Upper lobe of right lung (tissue), 1 donor: ENCODE results near the gene NUP214. TPM values are rescaled to one million over a fixed set of nuclear protein-coding genes. Genes with fewer than 3 reads are reported as not detected.
A peak's percentile ranks its signal among the peaks of the same experiment; 100 is the strongest.
"Not testable (repeated sequence)": the region's sequence is repeated elsewhere in the genome, so short reads cannot be mapped to it uniquely, and the experiment has no call there.

Experiments used
- ATAC-seq: fragments of 200-7000 bp; cut with Tn5 transposase; one replicate; pipeline ENCODE4 v1.9.1; 2020; ENCODE audit warnings: mild to moderate bottlenecking, moderate library complexity
- DNase-seq: peaks from one replicate; pipeline ENCODE4 v3.0.0-alpha.2; 2020
- H3K27ac ChIP-seq: fragments of 200-600 bp; one replicate; pipeline ENCODE4 v1.8.0; 2022
- H3K27me3 ChIP-seq: fragments of 200-600 bp; one replicate; pipeline ENCODE4 v1.8.0; 2022; ENCODE audit warnings: mild to moderate bottlenecking
- H3K36me3 ChIP-seq: fragments of 200-600 bp; one replicate; pipeline ENCODE4 v1.8.0; 2022
- H3K4me1 ChIP-seq: fragments of 200-600 bp; one replicate; pipeline ENCODE4 v1.8.0; 2022
- H3K4me3 ChIP-seq: fragments of 200-600 bp; one replicate; pipeline ENCODE4 v1.8.0; 2022; ENCODE audit warnings: mild to moderate bottlenecking
- H3K9me3 ChIP-seq: fragments of 200-600 bp; one replicate; pipeline ENCODE4 v1.8.0; 2022
- CTCF ChIP-seq: fragments of 200-600 bp; IDR thresholded peaks from one replicate; pipeline ENCODE4 v1.8.0; 2022; ENCODE audit warnings: antibody characterized with exemption
- intact Hi-C: fragments of 100-400 bp; cut with DNase I; formaldehyde crosslinking; loops from one replicate; pipeline ENCODE4 v1.11.0; 2022
- total RNA-seq: library from RNA; stranded (reverse); fragmentation: NEBNext Ultra II Directional; extraction: Animal tissue kit (Norgen Biotek cat#: 25700); gene quantifications from one replicate; pipeline ENCODE4 v1.2.1, GENCODE V29; 2021
- donor health status: DM: no; HTN: yes; CAD: no; lungs with severe emphysema.

NUP214 gene
- total RNA-seq, 1 donor from 2014 or later = 52.2 TPM

DNA sequence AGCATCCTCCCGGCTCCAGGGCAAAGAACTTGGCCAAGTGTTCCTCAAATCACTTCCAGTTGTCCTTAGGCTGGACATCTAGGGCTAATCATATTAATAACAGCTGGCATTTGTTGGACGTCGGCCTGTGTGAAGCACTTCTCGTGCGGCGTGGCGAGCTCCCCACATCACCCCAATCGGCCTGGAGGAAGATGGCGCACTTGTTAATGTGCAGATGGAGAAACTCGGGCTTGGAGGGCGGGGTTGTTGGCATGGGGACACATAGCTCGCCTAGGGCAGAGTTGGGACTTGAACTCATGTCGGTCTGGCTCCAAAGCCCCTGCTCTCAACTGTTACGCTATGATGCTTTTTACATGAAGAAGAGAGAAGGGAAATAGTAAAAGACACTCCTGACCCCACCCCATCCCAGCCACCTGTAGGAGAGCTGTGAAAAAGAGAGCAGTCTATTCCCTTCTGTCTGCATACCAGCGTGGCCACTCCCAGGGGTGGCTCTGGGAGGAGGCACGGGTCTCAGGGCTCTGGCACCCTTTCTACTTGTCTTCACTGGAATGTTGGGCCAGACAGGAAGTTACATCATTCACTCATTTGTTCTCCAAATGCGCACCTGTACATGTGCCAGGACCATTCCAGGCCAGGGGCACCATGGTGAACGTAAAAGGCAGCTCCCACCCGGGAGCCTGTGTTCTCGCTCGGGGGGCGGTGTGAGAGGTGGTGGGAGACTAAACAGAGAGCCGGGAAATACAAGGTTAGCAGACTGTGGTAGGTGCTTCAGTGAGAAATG is 12.8 kb upstream of the NUP214 start:
- no peak for TF ChIP-seq CTCF
- Histone ChIP-seq H3K9me3 (no peaks in the 10 kb centered on the region), H3K27me3 (no peaks in the 10 kb centered on the region), H3K27ac (no peak overlapping the region), H3K4me3 (no peak overlapping the region), H3K36me3 (no peaks in the 10 kb centered on the region), H3K4me1 (peaks cover 6% of the 10 kb centered on the region)
- intact Hi-C loops = no loop called here
- DNase-seq (peak; percentile 37), ATAC-seq (no peak)

DNA sequence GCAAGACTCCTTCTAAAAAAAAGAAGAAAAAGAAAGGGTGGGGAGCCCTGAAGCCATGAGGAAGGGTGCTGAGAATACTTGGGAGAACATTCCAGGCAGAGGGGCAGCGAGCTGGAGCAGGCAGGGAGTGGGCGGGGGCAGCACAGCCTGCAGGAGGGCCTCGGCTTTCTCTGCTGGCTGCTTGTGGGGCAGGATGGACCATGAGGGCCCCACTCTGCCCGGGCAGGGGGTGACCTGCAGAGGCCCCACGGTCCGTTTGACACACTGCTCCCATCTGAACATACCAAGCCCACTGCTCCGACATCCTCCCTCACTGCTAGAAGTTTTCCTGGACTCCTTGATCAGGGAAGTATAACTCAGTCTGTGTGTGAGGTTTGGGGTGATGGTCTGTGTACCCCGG is 11.7 kb upstream of the NUP214 start:
- no peak overlapping the region for H3K4me3 ChIP-seq

DNA sequence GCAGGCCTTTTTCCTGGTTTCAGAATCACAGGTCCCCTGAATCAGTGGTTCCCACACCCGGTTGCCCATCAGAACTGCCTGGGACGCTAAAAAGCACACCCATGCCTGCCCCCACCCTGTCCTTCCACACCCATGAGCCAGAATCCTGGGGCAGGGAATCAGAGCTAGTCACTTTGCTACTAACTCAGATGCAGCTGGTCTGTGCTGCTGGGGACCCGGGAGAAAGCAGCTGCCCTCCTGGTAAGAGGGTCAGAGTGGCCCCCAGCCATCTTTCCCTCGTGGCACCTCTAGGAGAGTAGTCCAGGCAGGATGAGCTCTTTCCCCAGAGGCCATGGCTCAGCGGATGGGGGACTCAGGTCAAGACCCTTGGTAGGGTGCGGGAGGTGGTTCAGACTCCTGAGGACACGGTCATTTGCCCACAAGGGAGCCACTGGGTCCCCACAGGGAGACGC is 11.3 kb upstream of the NUP214 start:
- Histone ChIP-seq H3K27ac (no peak overlapping the region), H3K4me1 (peaks cover 6% of the 10 kb centered on the region), H3K4me3 (no peak overlapping the region), H3K9me3 (no peaks in the 10 kb centered on the region), H3K36me3 (no peaks in the 10 kb centered on the region), H3K27me3 (no peaks in the 10 kb centered on the region)
- intact Hi-C loops = no loop called here
- ATAC-seq (no peak), DNase-seq (peak; percentile 53)
- TF ChIP-seq CTCF = no peak

More for the DNA sequence above, 11.7 kb upstream of the NUP214 start:
- H3K9me3 ChIP-seq = no peaks in the 10 kb centered on the region
- H3K4me1 ChIP-seq = peaks cover 6% of the 10 kb centered on the region
- no peaks in the 10 kb centered on the region for H3K27me3 ChIP-seq
- no peaks in the 10 kb centered on the region for H3K36me3 ChIP-seq
- ATAC-seq (no peak), DNase-seq (no peak)
- TF ChIP-seq CTCF = no peak
- intact Hi-C loops = no loop called here
- no peak overlapping the region for H3K27ac ChIP-seq

DNA sequence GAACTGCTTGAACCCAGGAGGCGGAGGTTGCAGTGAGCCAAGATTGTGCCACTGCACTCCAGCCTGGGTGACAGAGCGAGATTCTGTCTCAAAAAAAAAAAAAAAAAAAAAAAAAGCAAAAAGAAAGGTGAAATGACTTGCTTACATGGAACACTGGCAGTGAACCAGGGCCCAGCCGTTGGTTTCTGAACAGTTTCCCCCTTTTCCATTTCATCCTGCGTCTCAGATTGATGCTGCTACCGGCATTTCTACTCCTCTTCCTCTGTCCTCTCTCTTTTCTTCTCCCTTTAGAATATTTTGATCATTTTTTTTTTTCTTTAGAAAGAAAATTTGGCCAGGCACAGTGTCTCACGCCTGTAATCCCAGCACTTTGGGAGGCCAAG is 10.0 kb upstream of the NUP214 start:
- intact Hi-C loops, H3K4me3 ChIP-seq, H3K9me3 ChIP-seq, ATAC-seq, H3K36me3 ChIP-seq, H3K27ac ChIP-seq, H3K4me1 ChIP-seq, H3K27me3 ChIP-seq: not testable (repeated sequence)
- DNase-seq = peak; percentile 1

DNA sequence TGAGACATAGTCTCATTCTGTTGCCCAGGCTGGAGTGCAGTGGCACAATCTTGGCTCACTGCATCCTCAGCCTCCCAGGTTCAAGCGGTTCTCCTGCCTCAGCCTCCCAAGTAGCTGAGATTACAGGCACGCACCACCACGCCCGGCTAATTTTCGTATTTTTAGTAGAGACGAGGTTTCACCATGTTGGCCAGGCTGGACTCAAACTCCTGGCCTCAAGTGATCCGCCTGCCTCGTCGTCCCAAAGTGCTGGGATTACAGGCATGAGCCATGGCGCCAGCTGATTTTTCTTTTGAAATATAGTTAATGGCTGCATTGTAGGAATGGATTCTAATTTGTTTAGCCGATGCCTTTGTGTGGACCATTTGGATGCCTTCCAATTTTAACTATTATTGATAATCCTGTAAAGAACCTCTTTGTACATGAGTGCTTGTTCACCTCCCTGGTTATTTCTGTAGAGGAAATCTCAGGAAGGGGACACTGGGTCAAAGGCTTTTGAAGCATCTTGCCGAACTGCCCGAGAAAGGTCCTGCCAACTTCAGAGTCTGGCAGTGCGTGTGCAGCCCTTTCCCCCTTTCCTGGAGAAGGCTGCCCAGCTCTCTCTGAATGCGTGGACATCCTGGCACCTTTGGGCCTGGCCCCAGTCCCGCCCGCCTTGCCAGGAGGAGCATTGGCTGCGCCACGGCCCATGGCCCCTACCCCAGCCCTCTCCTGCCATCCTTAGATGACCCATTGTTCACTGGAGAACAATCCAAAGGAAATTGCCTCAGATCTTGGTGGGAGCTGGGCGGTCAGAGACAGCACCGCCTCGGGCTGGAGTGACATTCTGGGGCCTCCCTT is 8.9 kb upstream of the NUP214 start:
- ATAC-seq (peak; percentile 38), DNase-seq (peak; percentile 65)
- H3K36me3 ChIP-seq = no peaks in the 10 kb centered on the region
- H3K9me3 ChIP-seq = no peaks in the 10 kb centered on the region
- no peaks in the 10 kb centered on the region for H3K27me3 ChIP-seq
- no peak for TF ChIP-seq CTCF
- H3K27ac ChIP-seq = peak overlapping the region; percentile 39
- intact Hi-C loops = no loop called here
- H3K4me1 ChIP-seq = peaks cover 6% of the 10 kb centered on the region
- no peak overlapping the region for H3K4me3 ChIP-seq
